OCI-LY1 (cell line): ENCODE measurements around the gene ABCA8.

ENCODE experiments used
- H2AFZ ChIP-seq: fragments of 200-600 bp; sonication (generic), shearing (Covaris generic); 2 replicates; pipeline ENCODE4 v1.6.0; 2014; ENCODE audit warnings: antibody characterized with exemption, mild to moderate bottlenecking, low read length
- H3F3A ChIP-seq: fragments of 200-600 bp; sonication (generic), shearing (Covaris generic); 2 replicates; pipeline ENCODE4 v1.6.0; 2014; ENCODE audit warnings: mild to moderate bottlenecking, antibody characterized with exemption, low read length, moderate library complexity; ENCODE audit not compliant: insufficient read depth
- H3K27ac ChIP-seq: fragments of 200-600 bp; sonication (generic); 2 replicates; pipeline ENCODE4 v1.5.1; 2014; ENCODE audit warnings: low read length, mixed run types, mild to moderate bottlenecking, low read depth; ENCODE audit not compliant: poor library complexity, severe bottlenecking
- H3K27me3 ChIP-seq: fragments of 200-600 bp; sonication (generic); 2 replicates; pipeline ENCODE4 v1.6.0; 2014; ENCODE audit warnings: antibody characterized with exemption, mild to moderate bottlenecking, low read length, moderate library complexity; ENCODE audit not compliant: insufficient read depth
- H3K36me3 ChIP-seq: fragments of 200-600 bp; sonication (generic); 2 replicates; pipeline ENCODE4 v1.6.1; 2014; ENCODE audit warnings: mild to moderate bottlenecking, antibody characterized with exemption, low read length, moderate library complexity, mixed read lengths; ENCODE audit not compliant: insufficient read depth
- H3K4me1 ChIP-seq: fragments of 200-600 bp; sonication (generic); 2 replicates; pipeline ENCODE4 v1.5.1; 2014; ENCODE audit warnings: mild to moderate bottlenecking, low read length, moderate library complexity; ENCODE audit not compliant: insufficient read depth, severe bottlenecking
- H3K4me2 ChIP-seq: fragments of 200-600 bp; sonication (generic), shearing (Covaris generic); 2 replicates; pipeline ENCODE4 v1.6.1; 2014; ENCODE audit warnings: low read length
- H3K4me3 ChIP-seq: fragments of 200-600 bp; sonication (generic); 2 replicates; pipeline ENCODE4 v1.5.1; 2014; ENCODE audit warnings: low read length, low read depth, mild to moderate bottlenecking, mixed read lengths; ENCODE audit not compliant: poor library complexity, severe bottlenecking
- H3K79me2 ChIP-seq: fragments of 200-600 bp; shearing (Covaris generic); 2 replicates; pipeline ENCODE4 v1.6.1; 2016; ENCODE audit warnings: mixed run types, low read length, mixed read lengths; ENCODE audit not compliant: insufficient read depth
- H3K9ac ChIP-seq: fragments of 200-600 bp; sonication (generic), shearing (Covaris generic); 2 replicates; pipeline ENCODE4 v1.6.1; 2014; ENCODE audit warnings: mild to moderate bottlenecking, low read length, mixed read lengths
- H3K9me2 ChIP-seq: fragments of 200-600 bp; sonication (generic), shearing (Covaris generic); 2 replicates; pipeline ENCODE4 v1.6.1; 2014; ENCODE audit warnings: low read depth, mild to moderate bottlenecking, low read length, mixed read lengths
- H3K9me3 ChIP-seq: fragments of 200-600 bp; shearing (Covaris generic); 2 replicates; pipeline ENCODE4 v1.6.1; 2014; ENCODE audit warnings: low read length, mixed read lengths
- H4K20me1 ChIP-seq: fragments of 200-600 bp; sonication (generic), shearing (Covaris generic); 2 replicates; pipeline ENCODE4 v1.6.0; 2016; ENCODE audit warnings: mild to moderate bottlenecking, low read length; ENCODE audit not compliant: insufficient read depth
- EZH2 ChIP-seq: fragments of 200-600 bp; sonication (generic), shearing (Covaris generic); IDR thresholded peaks from 2 replicates; pipeline ENCODE4 v1.8.0; 2017; ENCODE audit warnings: borderline replicate concordance, mixed run types, mild to moderate bottlenecking, antibody characterized with exemption, low read length, moderate library complexity, mixed read lengths
- TF ChIP-seq, protein P1 (sequence below): fragments of 200-600 bp; sonication (generic), shearing (Covaris generic); IDR thresholded peaks from 2 replicates; pipeline ENCODE4 v1.5.1; 2017; ENCODE audit warnings: mild to moderate bottlenecking, antibody characterized with exemption, low read length, moderate library complexity, mixed read lengths

The ABCA8 gene

GRCh38 chr17:68819465-68819864, 135.7 kb downstream of the ABCA8 start:
- Histone ChIP-seq H3K27ac (no peak overlapping the region), H2AFZ (no peak overlapping the region), H3K9ac (no peak overlapping the region), H3K4me2 (no peak overlapping the region), H3K9me3 (no peaks in the 10 kb centered on the region), H3F3A (no peaks in the 10 kb centered on the region), H3K4me3 (no peak overlapping the region), H4K20me1 (no peaks in the 10 kb centered on the region), H3K4me1 (no peaks in the 10 kb centered on the region), H3K79me2 (no peaks in the 10 kb centered on the region), H3K9me2 (no peaks in the 10 kb centered on the region), H3K27me3 (no peaks in the 10 kb centered on the region), H3K36me3 (no peaks in the 10 kb centered on the region)
- no peak for TF ChIP-seq EZH2
- TF ChIP-seq, protein P1, sequence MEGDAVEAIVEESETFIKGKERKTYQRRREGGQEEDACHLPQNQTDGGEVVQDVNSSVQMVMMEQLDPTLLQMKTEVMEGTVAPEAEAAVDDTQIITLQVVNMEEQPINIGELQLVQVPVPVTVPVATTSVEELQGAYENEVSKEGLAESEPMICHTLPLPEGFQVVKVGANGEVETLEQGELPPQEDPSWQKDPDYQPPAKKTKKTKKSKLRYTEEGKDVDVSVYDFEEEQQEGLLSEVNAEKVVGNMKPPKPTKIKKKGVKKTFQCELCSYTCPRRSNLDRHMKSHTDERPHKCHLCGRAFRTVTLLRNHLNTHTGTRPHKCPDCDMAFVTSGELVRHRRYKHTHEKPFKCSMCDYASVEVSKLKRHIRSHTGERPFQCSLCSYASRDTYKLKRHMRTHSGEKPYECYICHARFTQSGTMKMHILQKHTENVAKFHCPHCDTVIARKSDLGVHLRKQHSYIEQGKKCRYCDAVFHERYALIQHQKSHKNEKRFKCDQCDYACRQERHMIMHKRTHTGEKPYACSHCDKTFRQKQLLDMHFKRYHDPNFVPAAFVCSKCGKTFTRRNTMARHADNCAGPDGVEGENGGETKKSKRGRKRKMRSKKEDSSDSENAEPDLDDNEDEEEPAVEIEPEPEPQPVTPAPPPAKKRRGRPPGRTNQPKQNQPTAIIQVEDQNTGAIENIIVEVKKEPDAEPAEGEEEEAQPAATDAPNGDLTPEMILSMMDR = no peak
